Stimulated activated naive CD8-positive, alpha-beta T cell treated with anti-CD3 and anti-CD28 coated beads, Interleukin-15, amount 100 ng/mL, for 72 hours (primary cell): ENCODE measurements around the gene ADAP1.
A peak's percentile ranks its signal among the peaks of the same experiment; 100 is the strongest.
"Not testable (repeated sequence)": the region's sequence is repeated elsewhere in the genome, so short reads cannot be mapped to it uniquely, and the experiment has no call there.

ENCODE experiments used
- ATAC-seq: fragments of 150-1000 bp; cut with Tn5 transposase; 2 replicates; pipeline ENCODE4 v1.10.0; 2021; ENCODE audit warnings: mild to moderate bottlenecking, moderate library complexity
- DNase-seq, 2 donors: peaks; one replicate each; pipeline ENCODE4 v3.0.0; 2021 to 2022
- H3K27ac Mint-ChIP-seq, 2 donors: one replicate each; pipeline ENCODE4 v1.8.0; 2022; ENCODE audit warnings: mild to moderate bottlenecking in 2 of 2, mixed read lengths in 2 of 2, moderate library complexity in 2 of 2
- H3K27me3 Mint-ChIP-seq: one replicate; pipeline ENCODE4 v1.8.0; 2022; ENCODE audit warnings: mixed read lengths
- H3K4me1 Mint-ChIP-seq: one replicate; pipeline ENCODE4 v1.8.0; 2022; ENCODE audit warnings: mild to moderate bottlenecking, mixed read lengths
- H3K4me3 Mint-ChIP-seq, 2 donors: one replicate each; pipeline ENCODE4 v1.8.0; 2022; ENCODE audit warnings: mild to moderate bottlenecking in 2 of 2, mixed read lengths in 2 of 2, moderate library complexity in 1 of 2
- H3K9me3 Mint-ChIP-seq, 2 donors: one replicate each; pipeline ENCODE4 v1.8.0; 2022; ENCODE audit warnings: mixed read lengths in 2 of 2

The ADAP1 gene

GRCh38 chr7:954330-955238 lies at the start of gene ADAP1:
ADAP1 (minus strand) TSS chr7:954680; CDS start chr7:954477, 203 bp downstream.
- peak within 1 kb of the TSS; percentile 78 to 80 for H3K4me3 Mint-ChIP-seq
- ATAC-seq: peak; percentile 83
- peaks cover 42% of the 10 kb centered on the region for H3K4me1 Mint-ChIP-seq
- peaks cover 8% of the 10 kb centered on the region for H3K27me3 Mint-ChIP-seq
- H3K9me3 Mint-ChIP-seq: no peaks in the 10 kb centered on the region
- H3K27ac Mint-ChIP-seq: peak within 1 kb of the TSS in 1 of 2 donors; percentile 85
- peak; percentile 61 to 70 for DNase-seq

- not testable (repeated sequence) for H3K9me3 Mint-ChIP-seq, H3K27me3 Mint-ChIP-seq, H3K4me1 Mint-ChIP-seq, ATAC-seq, H3K4me3 Mint-ChIP-seq, H3K27ac Mint-ChIP-seq, DNase-seq
These were observed 48.0 kb upstream of the ADAP1 start for GRCh38 chr7:1002445-1002844.

- not testable (repeated sequence) for H3K27me3 Mint-ChIP-seq, H3K9me3 Mint-ChIP-seq, H3K4me3 Mint-ChIP-seq, DNase-seq, H3K4me1 Mint-ChIP-seq, H3K27ac Mint-ChIP-seq, ATAC-seq
These were observed 47.5 kb upstream of the ADAP1 start for GRCh38 chr7:1002026-1002425.

DNA sequence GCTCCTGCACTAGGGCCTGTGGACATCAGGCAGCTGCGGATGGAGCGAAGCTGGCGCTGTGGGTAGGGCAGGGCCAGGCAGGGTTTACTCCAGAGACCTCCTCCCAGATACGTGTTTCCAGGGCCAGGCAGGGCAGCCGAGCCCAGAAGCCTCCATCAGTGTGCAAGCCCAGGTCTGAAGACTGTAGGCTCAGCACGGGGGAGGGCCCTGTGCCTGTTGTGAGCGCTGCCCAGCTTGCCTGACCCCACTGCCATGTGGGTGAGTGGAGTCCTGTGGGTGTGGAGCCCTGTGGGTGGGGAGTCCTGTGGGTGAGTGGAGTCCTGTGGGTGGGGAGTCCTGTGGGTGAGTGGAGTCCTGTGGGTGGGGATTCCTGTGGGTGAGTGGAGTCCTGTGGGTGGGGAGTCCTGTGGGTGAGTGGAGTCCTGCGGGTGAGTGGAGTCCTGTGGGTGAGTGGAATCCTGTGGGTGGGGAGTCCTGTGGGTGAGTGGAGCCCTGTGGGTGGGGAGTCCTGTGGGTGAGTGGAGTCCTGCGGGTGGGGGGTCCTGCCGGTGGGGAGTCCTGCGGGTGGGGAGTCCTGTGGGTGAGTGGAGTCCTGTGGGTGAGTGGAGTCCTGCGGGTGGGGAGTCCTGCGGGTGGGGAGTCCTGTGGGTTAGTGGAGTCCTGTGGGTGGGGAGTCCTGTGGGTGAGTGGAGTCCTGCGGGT lies 46.7 kb upstream of the ADAP1 start:
- not testable (repeated sequence) for ATAC-seq, H3K9me3 Mint-ChIP-seq, H3K4me3 Mint-ChIP-seq, H3K27ac Mint-ChIP-seq, DNase-seq, H3K4me1 Mint-ChIP-seq, H3K27me3 Mint-ChIP-seq

DNA sequence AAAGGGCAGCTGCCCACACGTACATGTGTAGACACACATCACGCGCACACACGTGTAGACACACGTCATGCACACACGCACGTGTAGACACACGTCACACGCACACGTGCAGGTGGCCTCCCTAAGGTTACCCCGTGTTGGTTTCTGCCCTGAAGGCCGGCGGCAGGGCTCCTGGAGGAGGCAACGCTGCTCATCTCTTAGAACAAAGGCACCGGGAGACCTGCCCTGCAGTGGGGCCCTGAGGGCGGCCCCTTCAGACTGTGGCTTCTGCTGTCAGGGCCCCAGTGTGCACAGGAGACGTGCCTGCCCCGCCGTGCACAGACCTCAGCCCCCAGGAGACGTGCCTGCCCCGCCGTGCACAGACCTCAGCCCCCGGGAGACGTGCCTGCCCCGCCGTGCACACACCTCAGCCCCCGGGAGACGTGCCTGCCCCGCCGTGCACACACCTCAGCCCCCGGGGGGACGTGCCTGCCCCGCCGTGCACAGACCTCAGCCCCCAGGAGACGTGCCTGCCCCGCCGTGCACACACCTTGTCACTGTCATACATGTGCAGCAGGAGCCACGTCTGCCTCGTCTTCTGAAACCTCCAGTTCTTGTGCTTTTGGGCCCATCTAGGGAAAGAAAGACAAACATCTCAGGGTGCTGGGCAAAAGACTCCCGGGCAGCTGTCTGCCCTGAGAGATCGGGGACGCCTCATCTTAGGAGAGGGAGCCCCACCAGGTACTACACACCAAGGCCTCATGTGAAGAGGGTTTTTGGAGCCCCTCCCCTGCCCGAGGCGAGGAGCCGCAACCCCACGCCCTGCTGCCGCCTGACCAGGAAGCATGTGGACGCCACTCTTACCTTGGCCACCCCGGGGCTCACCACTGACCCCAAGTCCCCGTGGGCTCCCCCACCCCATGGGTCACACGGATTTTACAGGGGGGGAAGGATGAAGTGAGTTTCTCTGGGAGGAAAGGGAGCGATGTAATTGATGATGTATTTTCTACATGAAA lies 45.8 kb upstream of the ADAP1 start:
- DNase-seq: no peak
- H3K27me3 Mint-ChIP-seq: no peaks in the 10 kb centered on the region
- no peak overlapping the region for H3K4me3 Mint-ChIP-seq
- peak; percentile 54 for ATAC-seq
- no peaks in the 10 kb centered on the region for H3K9me3 Mint-ChIP-seq
- no peaks in the 10 kb centered on the region for H3K4me1 Mint-ChIP-seq
- no peak overlapping the region for H3K27ac Mint-ChIP-seq

- no peak overlapping the region for H3K4me3 Mint-ChIP-seq
- H3K27me3 Mint-ChIP-seq: no peaks in the 10 kb centered on the region
- H3K4me1 Mint-ChIP-seq: no peaks in the 10 kb centered on the region
- H3K27ac Mint-ChIP-seq: no peak overlapping the region
- DNase-seq: no peak
- H3K9me3 Mint-ChIP-seq: no peaks in the 10 kb centered on the region
- no peak for ATAC-seq
These were observed 44.8 kb upstream of the ADAP1 start for GRCh38 chr7:999149-999879.

DNA sequence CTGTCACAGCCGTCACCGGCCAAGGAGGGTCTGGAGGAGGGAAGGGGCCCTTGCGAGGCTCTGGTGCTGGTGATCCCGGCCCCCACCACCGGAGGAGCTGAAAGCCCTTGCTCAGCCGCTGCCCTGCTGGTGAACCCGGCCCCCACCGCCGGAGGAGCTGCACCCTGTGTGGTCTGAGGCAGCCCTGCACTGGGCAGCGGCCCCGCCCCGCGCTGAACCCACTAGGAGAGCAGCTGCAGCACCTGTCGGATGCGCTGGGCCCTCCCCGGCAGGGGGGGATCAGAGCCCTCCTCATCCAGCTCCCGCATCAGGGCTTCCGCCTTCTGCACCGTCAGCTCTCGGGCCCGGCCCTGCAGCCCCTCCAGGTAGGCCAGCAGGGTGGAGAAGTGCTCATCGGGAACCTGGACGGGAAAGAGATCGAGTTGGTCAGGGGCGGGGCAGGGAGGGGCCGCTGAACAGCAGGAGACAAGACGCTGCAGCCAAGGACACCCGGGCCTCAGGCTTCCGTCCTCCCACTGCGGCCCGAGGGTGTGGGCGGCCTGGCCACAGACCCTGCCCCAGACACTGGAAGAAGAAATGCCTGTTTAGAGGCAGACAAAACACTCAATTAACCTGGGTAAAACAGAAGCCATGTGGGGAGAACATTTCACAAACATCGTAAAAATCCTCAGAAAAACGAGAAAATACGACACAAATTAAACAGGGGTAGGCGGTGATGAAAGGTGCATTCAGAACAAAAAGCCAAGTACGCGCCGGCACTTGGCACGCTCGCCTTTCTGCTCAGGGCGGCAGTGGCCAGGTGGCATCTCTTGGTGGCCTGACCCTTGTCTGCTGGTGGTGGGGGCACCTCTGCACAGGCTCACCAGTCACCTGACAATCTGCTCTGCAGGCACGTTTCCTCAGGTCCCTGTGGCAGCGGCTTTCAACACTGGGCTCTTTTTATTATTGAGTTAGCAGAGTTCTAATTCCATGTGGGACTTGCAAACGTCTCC lies 43.2 kb upstream of the ADAP1 start:
- Mint-ChIP-seq H3K27ac (peak overlapping the region in 1 of 2 donors; percentile 87), H3K4me3 (no peak overlapping the region)
- no peak for ATAC-seq

DNA sequence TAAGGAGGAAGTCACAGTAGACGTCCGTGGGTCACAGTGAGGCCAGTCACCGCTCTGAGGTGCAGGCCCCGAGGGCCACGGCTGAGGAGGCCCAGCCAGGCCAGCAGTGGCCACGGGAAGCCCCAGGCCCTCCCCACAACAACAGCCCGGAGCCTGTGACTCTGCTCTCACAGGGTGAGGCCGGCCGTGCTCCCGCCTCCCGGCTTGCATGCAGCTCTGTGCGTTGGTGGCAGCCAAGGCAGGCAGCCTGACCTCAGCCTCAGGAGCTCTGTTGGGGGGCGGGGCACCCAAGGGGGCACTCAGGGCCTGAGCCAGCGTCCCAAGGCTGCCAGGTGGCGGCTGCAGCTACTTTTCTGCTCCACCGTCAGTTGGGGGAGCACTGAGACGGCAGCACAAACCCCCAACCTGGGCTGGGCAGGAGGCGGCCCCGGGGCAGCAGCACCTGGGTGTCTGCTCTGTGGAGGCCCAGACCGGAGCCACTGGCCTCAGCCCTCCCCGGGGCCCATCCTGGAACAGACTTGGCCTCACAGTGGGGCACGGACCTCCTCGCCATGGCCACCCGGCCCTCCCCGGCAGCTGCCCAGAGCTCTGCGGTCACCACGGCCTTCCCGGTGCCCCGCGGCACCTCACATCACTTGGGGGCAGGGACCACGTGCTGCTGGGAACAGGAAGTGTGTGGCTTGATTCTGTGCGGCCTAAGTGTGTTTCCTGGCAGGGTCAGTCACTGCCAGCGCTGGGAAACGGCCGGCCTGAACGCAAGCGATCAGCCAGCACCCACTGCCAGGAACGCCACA lies 41.8 kb upstream of the ADAP1 start:
- DNase-seq: no peak
- H3K4me3 Mint-ChIP-seq: no peak overlapping the region
- H3K9me3 Mint-ChIP-seq: no peaks in the 10 kb centered on the region
- no peak for ATAC-seq
- no peaks in the 10 kb centered on the region for H3K27me3 Mint-ChIP-seq
- peaks cover 8% of the 10 kb centered on the region for H3K4me1 Mint-ChIP-seq
- no peak overlapping the region for H3K27ac Mint-ChIP-seq

More for the DNA sequence above, 43.2 kb upstream of the ADAP1 start:
- peaks cover 8% of the 10 kb centered on the region for H3K4me1 Mint-ChIP-seq
- H3K9me3 Mint-ChIP-seq: no peaks in the 10 kb centered on the region
- no peak for DNase-seq
- no peaks in the 10 kb centered on the region for H3K27me3 Mint-ChIP-seq

DNA sequence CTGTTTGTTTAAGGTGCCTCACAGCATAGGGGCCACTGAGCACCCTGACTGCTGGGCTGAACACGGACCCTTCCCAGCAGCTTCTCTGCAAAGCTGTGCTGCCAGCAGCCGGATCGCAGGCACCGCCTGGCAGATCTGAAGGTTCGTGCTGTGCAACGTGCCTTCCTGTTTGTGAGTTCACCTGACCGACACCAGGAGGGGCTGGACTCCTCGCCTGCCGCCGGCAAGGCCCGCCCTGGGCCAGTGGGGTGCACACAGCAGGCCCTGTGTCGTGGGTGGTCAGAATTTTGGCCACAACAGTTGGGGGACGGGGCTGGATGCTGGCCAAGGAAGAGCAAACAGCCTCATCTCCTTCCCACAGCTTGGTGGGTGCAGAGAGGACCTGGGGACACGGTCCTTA lies 41.1 kb upstream of the ADAP1 start:
- peaks cover 8% of the 10 kb centered on the region for H3K4me1 Mint-ChIP-seq
- no peaks in the 10 kb centered on the region for H3K27me3 Mint-ChIP-seq
- no peak overlapping the region for H3K4me3 Mint-ChIP-seq
- no peak overlapping the region for H3K27ac Mint-ChIP-seq
- DNase-seq: no peak
- no peaks in the 10 kb centered on the region for H3K9me3 Mint-ChIP-seq
- no peak for ATAC-seq

DNA sequence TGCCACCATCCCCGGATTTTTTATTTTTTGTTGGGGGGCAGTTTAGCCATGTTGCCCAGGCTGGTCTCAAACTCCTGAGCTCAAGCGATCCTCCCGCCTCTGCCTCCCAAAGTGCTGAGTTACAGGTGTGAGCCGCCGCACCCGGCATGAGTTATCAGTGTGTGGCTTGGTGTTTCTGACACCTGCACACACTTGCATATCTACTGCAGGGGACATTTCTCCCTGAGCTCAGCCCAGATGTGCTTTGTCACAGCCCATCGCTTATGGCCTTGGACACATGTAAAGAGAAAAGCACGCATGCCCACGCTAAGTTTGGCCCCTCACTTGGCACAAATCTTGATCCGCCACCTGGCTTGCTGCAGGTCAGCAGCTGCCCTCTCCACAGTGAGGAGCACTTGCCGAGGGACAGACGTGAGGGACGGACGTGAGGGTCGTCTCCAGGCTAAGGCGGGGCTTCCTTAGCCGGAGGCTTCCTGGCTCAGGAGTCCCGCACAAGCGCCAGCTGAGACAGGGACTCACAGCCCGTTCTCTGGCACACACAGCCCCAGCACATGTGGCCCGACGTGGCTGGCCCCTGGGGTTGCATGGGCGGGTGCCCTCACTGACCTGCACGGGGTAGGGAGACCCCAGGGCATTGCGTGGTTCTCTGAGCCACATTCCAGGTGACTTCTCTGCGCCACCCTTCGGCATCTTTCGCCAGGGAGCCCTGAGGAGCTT lies 40.3 kb upstream of the ADAP1 start:
- Mint-ChIP-seq H3K27ac (peak overlapping the region in 1 of 2 donors; percentile 19), H3K4me3 (no peak overlapping the region), H3K4me1 (peaks cover 8% of the 10 kb centered on the region), H3K9me3 (no peaks in the 10 kb centered on the region), H3K27me3 (no peaks in the 10 kb centered on the region)
- no peak for DNase-seq
- no peak for ATAC-seq

DNA sequence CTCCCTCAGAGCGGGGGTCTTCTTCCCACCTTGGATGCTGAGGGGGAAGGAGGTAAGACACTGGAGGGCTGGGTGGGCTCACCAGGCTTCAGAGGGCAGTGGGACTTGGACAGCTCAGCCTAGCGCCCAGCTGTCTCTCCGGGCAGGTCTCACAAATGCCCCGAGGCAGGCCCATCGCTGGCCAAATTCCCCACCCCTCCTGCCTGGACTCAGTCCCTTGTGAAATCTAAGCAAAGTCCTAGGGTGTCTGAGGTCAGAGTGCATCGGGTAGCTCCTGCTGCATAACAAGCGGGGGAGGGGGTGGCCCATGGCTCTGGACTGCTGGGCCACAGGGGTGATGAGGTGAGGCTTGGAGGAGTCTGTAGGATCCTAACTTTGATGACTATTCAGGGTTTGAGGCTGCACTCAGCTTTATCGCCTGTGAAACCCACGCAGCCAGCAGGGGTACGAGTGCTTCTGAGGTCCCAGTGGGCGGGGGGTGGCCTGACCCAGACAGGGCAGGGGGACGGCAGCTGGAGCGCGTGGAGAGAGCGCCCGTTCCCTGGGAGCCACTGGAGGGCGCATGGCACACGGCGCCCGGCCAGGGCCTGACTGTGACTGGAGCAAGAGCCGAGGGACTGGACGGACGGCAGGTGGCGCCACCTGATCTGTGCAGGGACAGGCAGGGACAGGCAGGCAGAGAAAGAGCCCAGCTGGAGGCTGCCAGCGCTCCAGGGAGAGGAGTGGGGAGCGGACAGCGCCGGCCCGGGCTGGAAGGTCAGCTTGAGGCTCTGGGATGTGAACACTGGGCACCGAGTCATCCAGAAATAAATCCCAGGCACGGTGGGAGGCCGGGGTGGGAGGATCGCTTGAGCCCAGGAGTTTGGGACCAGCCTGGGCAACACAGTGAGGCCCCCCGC lies 38.5 kb upstream of the ADAP1 start:
- peaks cover 8% of the 10 kb centered on the region for H3K4me1 Mint-ChIP-seq
- peak overlapping the region in 1 of 2 donors; percentile 12 for H3K27ac Mint-ChIP-seq
- peak; percentile 96 for ATAC-seq
- H3K27me3 Mint-ChIP-seq: peaks cover 4% of the 10 kb centered on the region
- peak overlapping the region in 1 of 2 donors; percentile 24 for H3K4me3 Mint-ChIP-seq
- H3K9me3 Mint-ChIP-seq: no peaks in the 10 kb centered on the region
- DNase-seq: peak; percentile 89 to 92
